ENCODE results near the gene NUP98.

NUP98 gene

GRCh38 chr11:3841426-3842350 lies 44.3 kb upstream of the NUP98 start:
- DNase-seq (ENCODE audit: extremely low spot score), result peak; percentile 78
- CTCF ChIA-PET, result interaction anchor here (0.9 to 4.7 kb wide), 11 partner anchors 8 to 231 kb away, joined by 3 to 31 read pairs (median 4); partner anchors contain the start of gene STIM1
- POLR2A ChIA-PET, result interaction anchor here (0.6 to 2.3 kb wide), 15 partner anchors 10 to 254 kb away, joined by 3 to 25 read pairs (median 3); partner anchors contain the start of genes PGAP2 and STIM1

GRCh38 chr11:3840870-3841425 lies 43.6 kb upstream of the NUP98 start, which contains the start of gene RHOG:
TSS of gene RHOG (minus strand) at chr11:3840959. CDS start at chr11:3828138, 12,821 bp downstream.
- DNase-seq (ENCODE audit: extremely low spot score), result peak; percentile 81
- TF ChIP-seq SUZ12 (IDR thresholded peaks at IDR 0.05), result no peak
- TF ChIP-seq PKNOX1 (IDR thresholded peaks at IDR 0.05), result no peak
- no peak for TF ChIP-seq CTBP1 (IDR thresholded peaks at IDR 0.05; ENCODE audit: borderline replicate concordance)
- no peak for TF ChIP-seq L3MBTL2 (conservative IDR thresholded peaks at IDR 0.05)
- no peak for TF ChIP-seq ELF4 (IDR thresholded peaks at IDR 0.05)
- TF ChIP-seq FOXM1 (IDR thresholded peaks at IDR 0.05; ENCODE audit: borderline replicate concordance), result no peak
- TF ChIP-seq FOXA1 (IDR thresholded peaks at IDR 0.05), result no peak
- TF ChIP-seq BHLHE40 (IDR thresholded peaks at IDR 0.05; ENCODE audit: borderline replicate concordance), result no peak
- TF ChIP-seq LEF1 (IDR thresholded peaks at IDR 0.05; ENCODE audit: borderline replicate concordance), result no peak
- no peak for TF ChIP-seq ARNT (IDR thresholded peaks at IDR 0.05)
- TF ChIP-seq ZNF384 (IDR thresholded peaks at IDR 0.05), result no peak
- TF ChIP-seq HDGF (IDR thresholded peaks at IDR 0.05; ENCODE audit: borderline replicate concordance), result no peak
- TF ChIP-seq FOXK2 (IDR thresholded peaks at IDR 0.05), result no peak
- no peak for TF ChIP-seq TARDBP (IDR thresholded peaks at IDR 0.05)
- no peak for TF ChIP-seq SP1 (IDR thresholded peaks at IDR 0.05)
- POLR2A ChIA-PET, result interaction anchor here (0.7 to 2.3 kb wide), 14 partner anchors 8 to 254 kb away, joined by 3 to 25 read pairs (median 3); partner anchors contain the start of genes PGAP2 and STIM1
- CTCF ChIA-PET, result interaction anchor here (0.9 to 4.7 kb wide), 12 partner anchors 9 to 232 kb away, joined by 3 to 31 read pairs (median 4); partner anchors contain the start of gene STIM1

More at GRCh38 chr11:3841426-3842350, 44.3 kb upstream of the NUP98 start:
- TF ChIP-seq ARNT (IDR thresholded peaks at IDR 0.05), result no peak
- TF ChIP-seq L3MBTL2 (conservative IDR thresholded peaks at IDR 0.05), result peak; percentile 95

GRCh38 chr11:3840004-3840869 lies 42.9 kb upstream of the NUP98 start:
- CTCF ChIA-PET, result interaction anchor here (0.9 to 4.7 kb wide), 5 partner anchors 15 to 233 kb away, joined by 3 to 31 read pairs (median 4); partner anchors contain the start of gene STIM1
- no peak for DNase-seq (ENCODE audit: extremely low spot score)

GRCh38 chr11:3838504-3838903 lies 41.1 kb upstream of the NUP98 start:
- ChIA-PET CTCF (interaction anchor here (0.9 to 1.1 kb wide), 3 partner anchors 11 to 29 kb away, joined by 3 to 5 read pairs (median 5); no protein-coding TSS in a partner anchor), POLR2A (interaction anchor here (0.7 to 1.8 kb wide), 2 partner anchors 17 to 30 kb away, joined by 3 to 5 read pairs; partner anchors contain the start of gene STIM1)
- TF ChIP-seq BHLHE40 (IDR thresholded peaks at IDR 0.05; ENCODE audit: borderline replicate concordance) (no peak), SUZ12 (IDR thresholded peaks at IDR 0.05) (no peak), FOXA1 (IDR thresholded peaks at IDR 0.05) (no peak), PKNOX1 (IDR thresholded peaks at IDR 0.05) (no peak), HDGF (IDR thresholded peaks at IDR 0.05; ENCODE audit: borderline replicate concordance) (no peak), FOXK2 (IDR thresholded peaks at IDR 0.05) (no peak), ELF4 (IDR thresholded peaks at IDR 0.05) (no peak), L3MBTL2 (conservative IDR thresholded peaks at IDR 0.05) (no peak), NFRKB (IDR thresholded peaks at IDR 0.05) (no peak), ZNF384 (IDR thresholded peaks at IDR 0.05) (no peak), LEF1 (IDR thresholded peaks at IDR 0.05; ENCODE audit: borderline replicate concordance) (no peak), ARNT (IDR thresholded peaks at IDR 0.05) (no peak), TARDBP (IDR thresholded peaks at IDR 0.05) (no peak), CTBP1 (IDR thresholded peaks at IDR 0.05; ENCODE audit: borderline replicate concordance) (no peak)
- DNase-seq (ENCODE audit: extremely low spot score), result no peak

More at GRCh38 chr11:3840004-3840869, 42.9 kb upstream of the NUP98 start:
- no peak for TF ChIP-seq ARNT (IDR thresholded peaks at IDR 0.05)
- TF ChIP-seq BHLHE40 (IDR thresholded peaks at IDR 0.05; ENCODE audit: borderline replicate concordance), result no peak
- no peak for TF ChIP-seq FOXM1 (IDR thresholded peaks at IDR 0.05; ENCODE audit: borderline replicate concordance)
- TF ChIP-seq FOXK2 (IDR thresholded peaks at IDR 0.05), result no peak
- no peak for TF ChIP-seq NFRKB (IDR thresholded peaks at IDR 0.05)
- TF ChIP-seq L3MBTL2 (conservative IDR thresholded peaks at IDR 0.05), result no peak
- no peak for TF ChIP-seq ELF4 (IDR thresholded peaks at IDR 0.05)
- no peak for TF ChIP-seq HDGF (IDR thresholded peaks at IDR 0.05; ENCODE audit: borderline replicate concordance)
- POLR2A ChIA-PET, result interaction anchor here (1.0 to 2.3 kb wide), 9 partner anchors 9 to 232 kb away, joined by 3 to 25 read pairs (median 4); partner anchors contain the start of genes PGAP2 and STIM1

GRCh38 chr11:3837793-3838192 lies 40.4 kb upstream of the NUP98 start:
- ChIA-PET POLR2A (interaction anchor here (1.8 kb wide), 1 partner anchor 18 kb away, joined by 5 read pairs; the partner anchor contains the start of gene STIM1), CTCF (interaction anchor here (0.9 to 1.1 kb wide), 3 partner anchors 12 to 29 kb away, joined by 3 to 5 read pairs (median 5); no protein-coding TSS in a partner anchor)
- DNase-seq (ENCODE audit: extremely low spot score), result no peak
- no peak for TF ChIP-seq PKNOX1 (IDR thresholded peaks at IDR 0.05)
- TF ChIP-seq FOXM1 (IDR thresholded peaks at IDR 0.05; ENCODE audit: borderline replicate concordance), result no peak
- no peak for TF ChIP-seq CTBP1 (IDR thresholded peaks at IDR 0.05; ENCODE audit: borderline replicate concordance)
- TF ChIP-seq SP1 (IDR thresholded peaks at IDR 0.05), result no peak
- no peak for TF ChIP-seq SUZ12 (IDR thresholded peaks at IDR 0.05)
- TF ChIP-seq FOXA1 (IDR thresholded peaks at IDR 0.05), result no peak
- no peak for TF ChIP-seq BHLHE40 (IDR thresholded peaks at IDR 0.05; ENCODE audit: borderline replicate concordance)
- TF ChIP-seq ARNT (IDR thresholded peaks at IDR 0.05), result no peak
- TF ChIP-seq LEF1 (IDR thresholded peaks at IDR 0.05; ENCODE audit: borderline replicate concordance), result no peak
- no peak for TF ChIP-seq ZNF384 (IDR thresholded peaks at IDR 0.05)

Data from HEK293T (cell line).